BJ (cell line): ENCODE data around the gene GPR62. TPM values are rescaled to one million over a fixed set of nuclear protein-coding genes. Genes with fewer than 3 reads are reported as not detected.
A peak's percentile ranks its signal among the peaks of the same experiment; 100 is the strongest.

Experiments
- CTCF ChIA-PET: fragments of 350-600 bp; formaldehyde crosslinking; extraction: SDS; loops from one replicate; lab custom pipeline; 2021; ENCODE audit warnings: antibody characterized with exemption, inconsistent platforms; lab: Yijun Ruan, JAX
- POLR2A ChIA-PET: fragments of 300-600 bp; sonication (Branson Sonifier 250); formaldehyde crosslinking; extraction: SDS; loops from one replicate; lab custom pipeline; 2021; ENCODE audit warnings: antibody characterized with exemption; lab: Charles Lee
- DNase-seq: peaks from one replicate; pipeline ENCODE4 v3.0.0-alpha.2; 2011; ENCODE audit warnings: low read depth
- H3K27me3 ChIP-seq: 2 replicates; pipeline ENCODE4 v1.6.0; 2011; ENCODE audit warnings: low read length; ENCODE audit not compliant: control insufficient read depth, insufficient read depth
- H3K36me3 ChIP-seq: 2 replicates; pipeline ENCODE4 v1.5.1; 2011; ENCODE audit warnings: low read length; ENCODE audit not compliant: control insufficient read depth, insufficient read depth
- H3K4me3 ChIP-seq: 2 replicates; pipeline ENCODE4 v1.5.1; 2011; ENCODE audit warnings: low read depth, mild to moderate bottlenecking, control low read depth, low read length
- polyA plus RNA-seq: library from polyadenylated mRNA; depleted of rRNA; stranded (reverse); fragments of >200 nt; gene quantifications from 2 replicates; pipeline ENCODE4 v1.2.3, GENCODE V29; 2011
- TF ChIP-seq, protein P1 (sequence below): IDR thresholded peaks from 2 replicates; pipeline ENCODE4 v1.5.1; 2011; ENCODE audit warnings: low read depth, mild to moderate bottlenecking, control low read depth, inconsistent platforms, low read length, moderate library complexity; ENCODE audit not compliant: insufficient read depth

GPR62 gene
- polyA plus RNA-seq, 1 experiment, result not detected

DNA sequence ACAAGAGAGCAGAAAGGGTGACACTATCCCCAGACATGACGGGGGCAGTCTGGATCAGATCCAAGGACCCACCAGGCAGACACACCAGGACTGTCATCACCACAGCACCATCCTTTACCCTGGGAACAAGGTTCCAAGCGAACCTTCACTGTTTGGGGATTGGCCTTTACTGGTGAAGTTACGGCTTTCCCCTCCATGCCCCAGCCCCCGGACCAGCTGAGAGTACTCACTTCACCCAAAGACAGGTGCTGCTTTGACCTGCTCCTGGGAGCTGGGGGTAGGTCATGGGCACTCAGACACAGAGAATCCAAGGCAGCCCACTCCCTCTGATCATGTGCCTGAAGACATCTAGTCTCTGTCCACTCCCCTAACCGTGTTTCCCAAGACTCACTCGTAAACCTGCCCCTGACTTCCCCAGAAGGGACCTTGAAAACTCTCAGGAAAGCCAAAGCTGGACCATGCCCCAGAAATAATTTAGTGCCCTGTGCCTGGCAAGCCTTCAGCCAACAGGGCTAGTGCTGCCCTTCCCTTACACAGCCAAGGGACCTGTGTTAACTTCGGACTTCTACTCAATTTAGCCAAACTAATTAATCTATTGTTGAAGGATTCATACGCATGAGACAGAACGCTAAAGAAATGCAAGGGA is 16.3 kb upstream of the GPR62 start:
- Histone ChIP-seq H3K4me3 (no peak overlapping the region), H3K27me3 (no peaks in the 10 kb centered on the region), H3K36me3 (peaks cover 30% of the 10 kb centered on the region)
- TF ChIP-seq, protein P1, sequence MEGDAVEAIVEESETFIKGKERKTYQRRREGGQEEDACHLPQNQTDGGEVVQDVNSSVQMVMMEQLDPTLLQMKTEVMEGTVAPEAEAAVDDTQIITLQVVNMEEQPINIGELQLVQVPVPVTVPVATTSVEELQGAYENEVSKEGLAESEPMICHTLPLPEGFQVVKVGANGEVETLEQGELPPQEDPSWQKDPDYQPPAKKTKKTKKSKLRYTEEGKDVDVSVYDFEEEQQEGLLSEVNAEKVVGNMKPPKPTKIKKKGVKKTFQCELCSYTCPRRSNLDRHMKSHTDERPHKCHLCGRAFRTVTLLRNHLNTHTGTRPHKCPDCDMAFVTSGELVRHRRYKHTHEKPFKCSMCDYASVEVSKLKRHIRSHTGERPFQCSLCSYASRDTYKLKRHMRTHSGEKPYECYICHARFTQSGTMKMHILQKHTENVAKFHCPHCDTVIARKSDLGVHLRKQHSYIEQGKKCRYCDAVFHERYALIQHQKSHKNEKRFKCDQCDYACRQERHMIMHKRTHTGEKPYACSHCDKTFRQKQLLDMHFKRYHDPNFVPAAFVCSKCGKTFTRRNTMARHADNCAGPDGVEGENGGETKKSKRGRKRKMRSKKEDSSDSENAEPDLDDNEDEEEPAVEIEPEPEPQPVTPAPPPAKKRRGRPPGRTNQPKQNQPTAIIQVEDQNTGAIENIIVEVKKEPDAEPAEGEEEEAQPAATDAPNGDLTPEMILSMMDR, result no peak
- no peak for DNase-seq
- POLR2A ChIA-PET, result no interaction called here
- CTCF ChIA-PET, result interaction anchor here (0.9 kb wide), 1 partner anchor 35 kb away, joined by 3 read pairs; the partner anchor contains the start of gene ABHD14B

DNA sequence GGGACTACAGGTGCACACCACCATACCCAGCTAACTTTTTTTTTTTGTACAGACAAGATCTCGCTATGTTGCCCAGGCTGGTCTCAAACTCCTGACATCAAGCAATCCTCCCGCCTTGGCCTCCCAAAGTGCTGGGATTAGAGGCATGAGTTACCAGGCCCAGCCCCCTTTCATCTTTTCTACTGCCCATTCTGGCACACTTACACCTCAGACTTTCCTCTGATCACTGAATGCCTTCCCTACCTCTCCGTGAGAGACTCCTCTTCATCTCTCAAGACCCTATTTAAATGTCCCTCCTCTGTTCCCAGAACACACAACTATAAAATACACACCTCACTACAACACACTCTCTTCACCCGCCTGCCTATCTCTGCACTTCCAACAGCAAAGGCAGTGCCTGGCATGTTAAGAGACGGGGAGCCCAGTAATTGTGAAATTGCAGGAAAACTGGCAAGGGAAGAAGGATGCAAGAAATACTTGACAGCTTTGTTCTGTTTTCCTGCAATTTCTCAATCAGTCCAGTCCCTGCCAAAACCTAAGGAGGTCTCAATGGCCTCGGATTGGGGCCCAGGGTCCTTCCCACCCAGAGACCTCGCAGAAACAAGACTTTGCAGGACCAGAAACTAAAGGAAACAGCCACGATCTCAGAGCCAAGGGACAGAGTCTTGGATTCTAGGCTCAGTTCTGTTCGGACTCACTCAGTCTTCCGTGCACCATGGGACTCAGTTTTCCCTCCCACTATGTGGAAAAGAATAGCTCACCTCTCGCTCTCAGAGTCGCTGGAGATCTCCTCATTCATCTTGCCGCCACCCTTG is 14.3 kb upstream of the GPR62 start:
- Histone ChIP-seq H3K27me3 (no peaks in the 10 kb centered on the region), H3K4me3 (peak overlapping the region; percentile 63), H3K36me3 (peaks cover 22% of the 10 kb centered on the region)
- ChIA-PET CTCF (interaction anchor here (0.6 to 5.2 kb wide), 26 partner anchors 8 to 550 kb away, joined by 3 to 53 read pairs (median 5); partner anchors contain the start of genes ABHD14A, ABHD14B, ACY1 and GPR62), POLR2A (interaction anchor here (0.5 to 1.1 kb wide), 5 partner anchors 12 to 261 kb away, joined by 3 to 6 read pairs (median 3); partner anchors contain the start of gene RPL29)
- no peak for DNase-seq
- TF ChIP-seq, protein P1, result no peak

DNA sequence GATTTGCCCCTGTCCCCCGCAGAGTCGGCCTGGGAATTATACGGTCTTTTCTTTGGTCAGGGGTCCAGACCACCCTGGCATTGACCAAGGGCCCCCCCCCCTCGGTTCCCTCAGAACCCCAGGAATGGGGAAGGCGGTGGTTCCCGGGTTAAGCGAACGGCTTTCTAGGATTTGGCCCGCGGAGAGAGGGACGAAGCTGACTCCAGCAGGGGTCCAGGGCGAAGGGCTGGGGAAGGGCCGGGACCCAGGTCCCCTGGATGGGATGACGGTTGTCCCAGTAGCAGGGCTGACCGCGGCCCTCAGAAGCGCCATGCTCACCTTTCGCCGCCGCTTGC is 13.8 kb upstream of the GPR62 start:
- ChIA-PET POLR2A (interaction anchor here (0.5 to 1.1 kb wide), 5 partner anchors 11 to 260 kb away, joined by 3 to 6 read pairs (median 3); partner anchors contain the start of gene RPL29), CTCF (interaction anchor here (0.6 to 5.2 kb wide), 27 partner anchors 8 to 550 kb away, joined by 3 to 53 read pairs (median 5); partner anchors contain the start of genes ABHD14A, ABHD14B, ACY1 and GPR62)
- H3K27me3 ChIP-seq, result no peaks in the 10 kb centered on the region

DNA sequence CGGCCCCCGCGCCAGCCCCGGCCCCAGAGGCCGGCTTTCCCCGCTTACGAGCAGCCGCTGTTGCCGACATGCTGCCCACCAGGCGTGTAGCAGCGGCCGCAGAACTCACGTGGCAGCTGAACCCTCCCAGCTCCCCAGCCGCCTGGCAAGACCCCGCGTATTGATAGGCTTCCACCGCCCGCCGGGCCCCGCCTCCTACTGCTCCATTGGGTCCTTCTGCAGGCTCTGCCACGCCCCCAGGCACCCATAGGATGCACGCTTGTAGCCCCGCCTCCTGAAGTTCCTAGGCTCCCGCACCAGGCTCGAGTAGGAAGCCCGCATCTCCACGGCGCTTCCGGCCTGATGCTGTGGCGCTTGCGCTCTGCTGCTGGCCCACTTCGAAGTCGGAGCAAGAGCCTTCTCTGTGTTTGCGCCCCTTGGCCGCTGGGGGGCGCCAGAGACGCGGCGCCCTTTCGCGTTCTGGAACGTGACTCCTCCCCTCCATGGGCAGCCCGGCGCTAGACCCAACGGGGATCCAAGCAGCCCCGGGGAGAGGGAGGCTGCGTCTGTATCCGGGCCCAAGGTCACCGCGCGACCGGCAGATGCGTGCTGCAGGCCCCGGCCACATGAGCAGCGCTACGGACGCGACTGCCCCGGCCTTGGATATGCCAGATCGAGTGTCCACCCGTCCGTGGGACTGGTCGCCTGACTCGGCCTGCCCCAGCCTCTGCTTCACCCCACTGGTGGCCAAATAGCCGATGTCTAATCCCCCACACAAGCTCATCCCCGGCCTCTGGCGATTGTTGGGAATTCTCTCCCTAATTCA is 13.2 kb upstream of the GPR62 start, which contains the start of the genes PARP3 and RRP9:
TSS of gene PARP3 (plus strand) at position 566 of the 805 bp plus-strand sequence. CDS start 993 bp downstream, outside the sequence.
TSS of gene RRP9 (minus strand) at position 107 of the 805 bp plus-strand sequence. CDS start at position 70, 37 bp downstream.
- TF ChIP-seq, protein P1, result peak; percentile 100
- no peaks in the 10 kb centered on the region for H3K27me3 ChIP-seq
- H3K4me3 ChIP-seq, result peak within 1 kb of the TSS; percentile 63
- peaks cover 14% of the 10 kb centered on the region for H3K36me3 ChIP-seq
- DNase-seq, result peak; percentile 100
- ChIA-PET POLR2A (interaction anchor here (0.5 to 1.1 kb wide), 5 partner anchors 11 to 260 kb away, joined by 3 to 6 read pairs (median 3); partner anchors contain the start of gene RPL29), CTCF (interaction anchor here (0.6 to 5.2 kb wide), 32 partner anchors 8 to 551 kb away, joined by 3 to 53 read pairs (median 5); partner anchors contain the start of genes ABHD14A, ABHD14B, ACY1 and GPR62)

More for the DNA sequence above, 13.8 kb upstream of the GPR62 start:
- TF ChIP-seq, protein P1, result no peak
- Histone ChIP-seq H3K36me3 (peaks cover 20% of the 10 kb centered on the region), H3K4me3 (peak overlapping the region; percentile 63)
- no peak for DNase-seq
